Anterior cingulate cortex (tissue), 58 donors: Measurements from ENCODE around the gene PKNOX2.

Source experiments
- DNase-seq, 58 donors: peaks; one replicate each; lab custom pipeline; 2025; lab: John Stamatoyannopoulos, UW

Gene PKNOX2

DNA sequence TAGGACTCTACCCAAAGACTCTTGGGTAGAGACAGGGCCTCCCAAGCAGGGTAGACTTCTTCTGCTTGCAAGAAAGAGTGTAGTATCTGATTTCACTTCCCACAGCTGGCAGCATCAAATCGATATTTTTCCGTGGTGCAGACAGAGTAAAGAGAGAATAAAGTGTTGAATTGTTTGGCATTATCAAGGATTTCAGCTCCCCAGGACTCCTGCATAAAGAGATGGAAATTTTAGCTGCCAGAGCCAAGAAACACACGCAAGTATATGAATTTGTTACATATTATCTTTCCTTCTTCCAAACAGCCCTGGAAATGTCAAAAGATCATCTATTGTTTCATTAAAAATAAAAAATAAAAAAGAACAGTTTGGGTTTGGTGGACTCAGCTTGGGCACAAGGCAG is 136.8 kb downstream of the PKNOX2 start:
- no peak for DNase-seq

DNA sequence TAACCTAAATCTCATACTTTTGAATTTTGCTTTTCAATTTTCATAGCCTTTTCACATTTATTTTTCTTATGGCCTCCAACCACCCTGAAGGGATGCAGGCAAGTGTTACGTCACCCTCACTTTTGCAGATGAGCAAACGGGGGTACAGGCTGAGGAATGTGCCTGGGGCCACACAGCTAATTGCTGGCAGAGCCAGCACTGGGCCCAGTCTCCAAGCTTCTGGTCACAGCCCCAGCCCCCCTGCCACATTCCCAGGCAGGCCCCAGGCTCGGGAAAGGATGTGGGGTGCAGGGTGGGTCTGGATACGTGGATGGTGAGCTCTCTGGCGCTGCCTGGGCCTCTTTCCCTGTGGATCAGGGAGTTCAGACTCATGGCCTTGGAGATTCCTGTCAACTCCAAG is 138.6 kb downstream of the PKNOX2 start:
- DNase-seq = no peak

DNA sequence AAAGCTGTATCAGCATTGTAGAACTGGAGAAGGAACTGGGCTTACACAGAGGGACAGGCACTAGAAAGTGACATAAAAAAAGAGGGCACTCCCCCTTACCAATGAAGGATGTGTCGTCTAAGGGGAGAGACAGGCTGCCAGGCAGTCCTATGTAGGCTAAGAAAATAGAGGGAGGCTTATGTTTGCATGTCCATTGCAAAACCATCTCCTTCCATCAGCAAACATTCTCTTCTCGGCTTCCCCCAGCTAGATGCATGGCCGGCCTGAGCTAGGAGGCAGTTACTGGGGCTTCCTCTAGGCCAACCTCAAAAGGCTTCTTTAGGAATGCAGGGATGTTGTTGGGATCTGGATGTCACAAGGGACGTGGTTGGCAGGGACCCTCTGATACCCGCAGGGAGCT is 139.1 kb downstream of the PKNOX2 start:
- DNase-seq = no peak

DNA sequence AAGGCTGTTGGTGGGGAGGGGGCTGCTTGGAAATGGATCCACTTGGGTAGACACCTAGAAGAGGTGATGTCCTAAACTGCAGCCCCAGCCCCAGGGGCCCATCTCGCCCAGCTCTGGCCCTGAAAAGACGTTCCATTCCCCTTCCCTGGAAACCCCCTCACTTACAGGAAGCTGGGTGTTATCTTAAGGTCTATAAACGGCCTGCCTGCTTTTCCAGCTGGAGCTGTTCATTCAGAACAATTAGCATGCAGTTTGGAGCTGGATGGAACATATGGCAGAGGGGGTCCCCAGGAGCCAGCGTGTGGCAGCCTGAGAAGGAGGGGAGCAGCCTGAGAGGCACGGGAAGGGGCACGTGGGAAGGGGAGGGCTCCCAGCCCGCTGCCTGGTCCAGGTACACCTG is 139.6 kb downstream of the PKNOX2 start:
- DNase-seq = no peak

DNA sequence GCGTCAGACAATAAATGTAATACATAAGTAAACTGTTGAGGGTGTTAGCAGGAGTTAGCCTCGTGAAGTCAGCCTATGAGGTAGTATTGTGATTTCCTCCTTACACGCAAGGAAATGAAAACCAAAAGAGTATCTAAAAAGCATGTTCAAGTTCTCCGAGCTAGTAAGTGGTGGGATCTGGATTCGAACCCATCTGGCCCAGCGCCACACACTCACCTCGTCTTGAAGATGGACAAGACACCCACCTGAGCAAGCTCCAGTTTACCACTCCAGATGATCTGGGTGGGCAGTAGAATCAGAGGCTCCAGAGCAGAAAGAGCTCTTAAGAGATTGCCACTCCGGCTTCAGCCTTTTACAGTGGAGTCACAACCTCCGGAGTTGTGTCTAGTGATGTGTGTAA is 140.3 kb downstream of the PKNOX2 start:
- no peak for DNase-seq

DNA sequence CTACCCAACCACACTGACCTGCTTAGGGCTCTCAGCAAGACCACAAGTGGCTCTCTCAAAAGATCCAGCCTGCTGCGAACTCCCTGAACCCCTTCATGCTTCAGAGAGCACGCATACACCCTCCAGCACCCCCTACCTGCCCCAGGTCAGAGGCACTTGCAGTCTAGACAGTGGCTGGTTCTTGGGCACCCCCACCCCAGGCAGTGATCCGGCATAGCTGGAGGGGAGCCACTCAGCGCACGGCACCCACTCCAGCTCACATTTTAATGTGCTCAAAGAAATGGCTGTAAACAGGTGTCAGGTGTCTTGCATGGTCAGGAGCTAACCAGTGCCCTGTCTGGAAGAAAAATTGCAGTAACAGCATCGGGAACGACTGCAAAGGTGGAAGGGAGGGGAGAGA is 140.8 kb downstream of the PKNOX2 start:
- no peak for DNase-seq

DNA sequence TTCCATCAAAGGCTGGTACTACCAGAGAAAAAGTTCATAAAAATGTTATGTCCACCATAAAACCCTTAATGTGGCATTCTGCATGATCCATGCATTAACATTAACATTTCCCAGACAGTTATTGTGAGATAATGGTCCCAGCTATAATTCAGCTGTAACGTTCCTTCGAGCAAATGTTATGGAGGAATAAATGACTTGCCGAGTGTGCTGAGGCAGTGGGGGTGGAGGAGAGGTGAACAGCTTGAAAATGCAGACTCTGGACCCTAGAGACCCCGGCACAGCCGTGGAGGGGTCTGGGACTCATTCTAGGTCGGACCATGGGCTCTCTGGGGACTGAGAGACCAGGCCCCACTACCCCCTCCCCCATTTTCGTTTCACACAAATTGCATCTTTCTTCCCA is 141.9 kb downstream of the PKNOX2 start:
- no peak for DNase-seq

DNA sequence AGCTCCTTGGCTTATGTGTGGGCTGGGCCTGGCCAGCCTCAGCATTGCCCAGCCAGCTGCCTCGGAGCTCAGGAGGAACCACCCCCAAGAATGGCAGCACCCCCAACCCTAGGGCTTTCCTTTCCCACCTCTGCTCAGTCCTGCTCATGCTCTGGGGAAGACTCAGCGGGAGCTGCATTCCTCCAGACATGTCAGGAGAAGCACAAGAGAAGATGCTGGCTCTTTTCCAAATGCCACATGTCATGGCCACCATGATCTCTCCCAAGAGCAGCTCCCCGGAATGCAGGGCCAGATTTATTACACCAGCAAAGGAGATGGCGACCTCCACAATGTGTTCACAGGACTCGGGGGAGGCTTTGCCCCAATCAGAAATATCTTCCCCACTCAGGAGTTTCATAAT is 143.7 kb downstream of the PKNOX2 start:
- DNase-seq = no peak

DNA sequence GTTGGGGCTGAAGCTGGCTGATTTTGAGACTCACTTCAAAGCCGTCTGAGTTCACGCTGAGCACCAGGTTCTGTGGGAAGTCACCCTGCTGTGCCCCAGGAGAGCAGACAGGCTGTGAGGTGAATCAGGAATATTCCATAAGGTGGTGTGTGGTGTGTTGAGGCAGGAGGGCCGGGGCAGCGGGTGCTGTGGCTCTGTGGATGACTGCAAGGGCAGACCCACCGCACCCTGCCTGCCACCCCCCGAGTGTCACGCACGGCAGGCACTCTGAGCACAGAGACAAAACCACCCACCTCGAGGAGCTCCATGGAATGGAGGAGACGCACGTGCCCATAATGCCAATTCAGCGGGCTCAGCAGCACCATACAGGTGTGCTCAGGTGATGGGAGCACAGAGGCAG is 147.8 kb downstream of the PKNOX2 start:
- DNase-seq = no peak

DNA sequence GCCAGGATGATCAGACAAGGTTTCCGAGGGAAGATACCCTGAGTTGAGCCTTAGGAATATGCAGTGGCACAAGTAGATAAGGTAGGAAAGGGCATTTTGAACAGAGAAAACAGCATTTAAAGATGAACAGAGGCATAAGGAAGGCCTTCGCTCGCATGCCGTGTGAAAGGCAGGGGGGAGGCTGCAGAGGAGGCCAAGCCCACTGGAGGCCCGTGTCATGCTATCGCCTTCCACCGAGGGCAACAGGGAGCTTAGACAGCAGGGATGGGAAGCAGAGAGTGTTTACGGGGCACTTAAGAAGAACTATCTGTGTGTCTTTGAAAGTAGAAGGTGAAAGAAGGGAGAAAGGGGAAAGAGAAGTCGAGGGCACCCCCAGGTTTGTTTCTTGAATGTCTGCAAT is 148.3 kb downstream of the PKNOX2 start:
- DNase-seq = no peak

DNA sequence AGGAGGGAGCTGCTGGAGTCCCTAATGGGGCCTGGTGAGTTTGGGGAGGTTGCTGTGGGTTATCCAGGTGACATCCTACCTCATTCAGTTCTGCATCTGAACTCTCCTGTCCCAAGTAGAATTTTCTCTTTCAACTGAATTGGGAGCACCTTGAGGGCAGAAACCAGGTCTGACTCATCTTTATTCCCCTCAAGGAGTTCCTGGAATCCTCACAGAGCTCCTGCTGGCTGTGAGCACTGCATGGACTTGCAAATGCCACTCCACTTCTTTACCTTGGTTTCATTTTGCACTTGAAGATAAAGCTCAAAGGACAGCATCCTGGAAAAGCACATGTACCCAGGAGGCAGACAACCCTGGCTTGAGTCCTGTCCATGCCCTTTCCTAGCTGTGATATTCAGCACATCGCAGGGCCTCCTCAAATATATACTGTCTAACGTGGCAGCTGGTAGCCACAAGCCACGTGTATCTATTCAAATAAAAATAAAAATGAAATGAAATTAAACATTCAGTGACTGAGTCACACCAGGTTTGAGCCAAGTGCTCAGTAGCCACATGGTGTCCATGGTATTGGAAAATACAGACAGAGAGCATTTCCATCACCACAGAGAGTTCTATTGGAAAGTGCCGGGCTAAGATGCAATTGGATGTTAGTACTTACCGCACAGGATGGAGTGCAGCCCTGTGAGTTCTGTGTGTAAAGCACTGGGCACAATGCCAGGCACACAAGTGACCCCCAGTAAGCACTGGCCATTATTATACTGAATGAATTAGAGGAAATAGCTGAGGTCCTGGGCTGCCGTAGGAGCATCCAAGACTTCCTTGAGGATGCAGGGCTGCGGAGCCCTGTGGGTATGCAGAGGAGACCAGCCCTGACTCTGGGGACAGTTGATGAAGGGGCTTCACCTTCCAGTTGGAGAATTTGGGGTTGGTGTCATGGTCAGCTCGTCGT is 149.0 kb downstream of the PKNOX2 start:
- DNase-seq = no peak

DNA sequence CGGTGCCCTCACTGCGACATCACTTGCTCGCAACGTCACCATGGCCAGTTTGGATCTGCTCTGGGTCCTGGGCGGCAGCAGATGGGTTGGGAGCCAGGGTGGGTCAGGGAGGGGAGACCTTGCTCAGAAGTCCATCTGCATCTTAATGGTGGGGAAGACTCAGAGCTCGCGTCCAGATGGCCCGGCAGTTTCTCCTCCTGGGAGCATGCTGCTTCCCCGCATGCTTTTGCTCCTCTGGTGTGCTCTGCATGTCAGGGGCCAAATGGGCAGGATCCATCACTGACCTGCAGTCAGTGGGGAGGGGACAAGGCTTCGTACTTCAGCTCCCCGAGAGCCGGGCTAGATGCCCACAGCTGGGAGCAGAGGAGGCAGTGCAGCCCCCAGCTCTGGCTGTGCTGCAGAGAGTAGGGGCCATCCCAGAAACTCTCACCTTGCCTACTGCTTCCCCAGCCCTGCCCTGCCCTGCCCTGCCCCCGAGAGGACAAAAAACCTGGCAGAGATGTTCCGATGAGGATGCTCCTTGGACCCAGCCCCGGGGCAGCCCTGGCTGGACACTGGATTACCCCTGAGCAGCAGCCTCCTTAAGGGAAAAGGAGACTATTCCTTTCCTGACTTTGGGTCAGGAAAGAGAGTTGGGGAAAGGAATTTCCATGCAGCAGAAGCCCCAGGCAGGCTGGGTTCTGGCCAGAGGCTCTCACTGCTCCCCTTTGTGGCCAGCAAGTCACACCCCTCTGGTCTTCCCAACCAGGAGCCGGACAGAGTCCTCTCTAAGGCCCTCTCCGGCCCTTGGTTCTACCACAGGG is 149.9 kb downstream of the PKNOX2 start:
- no peak for DNase-seq

DNA sequence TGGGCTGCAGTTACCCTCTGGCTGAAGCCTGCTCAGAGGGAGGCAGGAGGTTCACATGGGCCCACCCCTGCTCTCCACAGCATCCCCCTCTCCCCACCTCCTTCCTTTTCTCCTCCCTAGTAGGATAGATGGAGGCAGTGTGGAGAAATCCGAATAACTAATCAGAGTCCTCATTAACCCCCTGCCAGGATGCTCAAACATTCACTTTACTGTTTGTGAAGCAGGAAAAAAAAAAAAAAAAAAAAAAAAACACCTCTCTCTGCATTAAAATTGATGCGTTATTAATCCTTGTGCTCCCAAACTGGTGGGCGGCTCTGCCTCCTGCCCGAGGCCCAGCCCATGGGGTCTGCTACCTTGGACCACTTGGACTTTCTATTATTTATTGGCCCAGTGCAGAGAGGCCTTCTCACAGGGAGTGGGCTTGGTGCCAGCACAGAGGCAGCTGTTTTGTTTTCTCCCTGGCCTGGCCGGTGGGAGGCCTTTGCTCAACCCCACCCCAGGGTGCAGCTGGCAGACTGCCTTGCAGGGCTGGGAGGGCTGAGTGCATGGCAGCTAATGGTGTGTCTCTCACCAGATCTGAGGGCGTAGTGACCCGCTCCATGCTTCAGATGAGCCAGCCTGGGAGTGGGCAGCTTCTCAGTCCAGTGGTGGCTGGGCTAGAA is 150.7 kb downstream of the PKNOX2 start:
- peak in 2 of 58 donors; percentile 23 to 35 for DNase-seq

DNA sequence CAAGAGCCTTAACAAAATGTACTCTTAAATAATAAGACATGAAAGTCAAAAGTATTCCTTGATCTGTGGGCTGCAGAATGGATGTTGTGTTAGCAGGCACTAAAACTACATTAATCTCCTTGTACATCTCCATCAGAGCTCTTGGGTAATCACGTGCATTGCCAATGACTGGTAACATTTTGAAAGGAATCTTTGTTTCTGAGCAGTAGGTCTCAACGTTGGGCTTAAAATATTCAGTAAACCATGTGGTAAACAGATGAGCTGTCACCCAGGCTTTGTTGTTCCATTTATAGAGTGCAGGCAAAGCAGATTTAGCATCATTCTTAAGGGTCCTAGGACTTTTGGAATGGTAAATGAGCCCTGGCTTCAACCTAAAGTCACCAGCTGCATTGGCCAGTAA is 152.9 kb downstream of the PKNOX2 start:
- DNase-seq = no peak

DNA sequence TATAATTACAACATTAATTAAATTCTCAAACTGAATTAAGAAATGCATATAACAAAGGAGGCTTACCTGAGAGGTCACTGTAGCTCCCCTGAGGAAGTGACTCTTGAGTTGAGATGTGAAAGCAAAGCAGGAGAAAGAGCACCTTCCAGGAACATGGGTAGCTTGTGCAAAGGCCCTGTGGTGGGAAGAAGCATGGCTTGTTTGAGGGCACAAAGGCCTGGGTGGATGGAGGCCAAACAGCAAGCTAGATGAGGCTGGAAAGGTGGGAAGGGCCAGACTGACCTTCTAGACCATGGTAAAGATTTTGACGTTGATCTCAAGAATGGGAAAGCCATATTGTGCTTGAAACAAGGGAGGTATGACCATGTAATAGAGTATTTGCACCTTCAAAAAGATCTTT is 155.1 kb downstream of the PKNOX2 start:
- DNase-seq = no peak

DNA sequence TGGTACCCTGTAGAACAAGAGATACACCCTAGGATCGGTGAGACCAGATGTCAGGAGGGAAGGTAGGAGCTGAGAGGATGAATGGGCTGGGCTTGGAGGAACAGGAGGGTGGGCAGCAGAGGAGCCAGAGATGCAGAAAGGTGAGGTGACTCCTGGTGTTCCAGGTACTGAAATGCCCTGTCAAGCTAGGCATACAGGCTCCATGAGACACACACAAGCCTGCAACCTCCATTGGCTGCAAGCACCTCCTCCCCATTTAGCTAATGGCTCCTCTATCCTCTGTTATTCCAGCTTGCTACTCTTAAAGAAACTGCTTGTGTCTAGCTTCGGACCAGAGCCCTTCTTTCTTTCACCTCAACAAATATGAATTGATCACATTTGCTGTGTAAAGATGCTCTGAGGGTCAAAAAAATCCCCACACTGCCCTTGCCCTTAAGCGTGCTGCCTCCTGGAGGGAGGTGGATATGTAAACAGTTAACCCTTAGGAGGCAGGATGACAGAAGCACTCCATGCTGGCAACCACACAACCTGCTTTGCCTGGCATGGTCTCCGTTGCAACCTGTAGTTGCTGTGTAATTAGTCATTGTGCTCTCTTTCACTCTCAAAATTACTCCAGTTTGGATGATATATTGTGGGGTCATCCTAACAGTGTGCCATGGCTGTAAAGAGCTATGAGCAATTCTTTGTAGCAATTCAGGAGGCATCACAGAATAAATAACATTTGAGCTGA is 156.0 kb downstream of the PKNOX2 start:
- no peak for DNase-seq

DNA sequence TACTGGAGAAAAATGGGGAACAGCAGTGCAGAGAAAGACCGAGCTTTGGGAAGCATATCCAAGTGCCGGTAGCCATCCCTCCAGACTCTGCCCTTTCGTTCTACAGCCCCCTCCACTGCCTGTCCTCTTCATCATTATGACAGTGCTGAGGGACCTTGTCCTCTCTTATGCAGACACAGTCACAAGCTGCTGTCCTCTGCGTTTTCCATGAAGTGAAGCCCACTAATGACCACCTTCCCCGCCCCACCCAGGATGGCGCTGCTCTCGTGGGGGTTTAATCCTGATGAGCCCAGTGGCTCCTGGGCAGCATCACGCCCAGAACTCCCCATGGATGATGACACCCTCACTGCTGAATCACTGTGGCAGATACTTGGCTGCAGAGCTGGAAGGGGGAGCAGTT is 157.7 kb downstream of the PKNOX2 start:
- no peak for DNase-seq

DNA sequence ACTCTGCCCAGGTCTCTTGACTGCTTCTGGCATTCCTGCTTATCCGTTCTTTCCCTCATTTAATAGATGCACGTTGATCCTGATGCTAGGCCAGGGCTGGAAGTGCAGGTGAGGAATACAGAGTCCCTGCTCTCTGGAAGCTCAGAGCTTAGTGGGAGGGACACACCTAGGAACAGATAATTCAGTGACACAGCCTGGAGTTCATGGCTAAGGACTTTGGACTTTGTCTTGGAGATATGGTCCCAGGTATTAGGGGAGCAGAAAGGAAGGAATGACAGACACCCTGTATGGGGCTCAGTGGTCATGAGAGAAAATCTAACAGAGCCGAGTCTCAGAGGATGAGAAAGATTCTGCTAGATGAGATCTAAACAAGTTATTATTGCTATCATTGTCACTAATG is 160.6 kb downstream of the PKNOX2 start:
- no peak for DNase-seq

DNA sequence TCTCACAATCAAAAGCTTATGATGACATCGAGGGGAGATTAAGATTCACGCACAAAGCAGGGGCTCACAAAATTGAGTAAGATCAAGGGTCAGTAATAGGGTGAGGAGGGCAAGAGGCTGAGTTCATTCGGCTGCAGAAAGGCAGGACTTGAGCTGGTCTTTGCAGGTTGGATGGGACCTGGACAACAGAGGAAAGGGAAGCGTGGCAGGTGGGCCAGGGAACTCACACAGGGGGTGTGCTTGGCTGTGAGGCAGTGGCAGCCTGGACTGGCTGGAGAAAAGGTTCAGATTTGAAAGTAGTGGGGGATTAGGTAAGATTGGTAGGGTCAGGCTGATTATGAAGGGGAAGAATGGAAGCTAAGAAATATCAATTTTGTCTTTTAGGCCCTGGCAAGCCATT is 161.6 kb downstream of the PKNOX2 start:
- DNase-seq = no peak

DNA sequence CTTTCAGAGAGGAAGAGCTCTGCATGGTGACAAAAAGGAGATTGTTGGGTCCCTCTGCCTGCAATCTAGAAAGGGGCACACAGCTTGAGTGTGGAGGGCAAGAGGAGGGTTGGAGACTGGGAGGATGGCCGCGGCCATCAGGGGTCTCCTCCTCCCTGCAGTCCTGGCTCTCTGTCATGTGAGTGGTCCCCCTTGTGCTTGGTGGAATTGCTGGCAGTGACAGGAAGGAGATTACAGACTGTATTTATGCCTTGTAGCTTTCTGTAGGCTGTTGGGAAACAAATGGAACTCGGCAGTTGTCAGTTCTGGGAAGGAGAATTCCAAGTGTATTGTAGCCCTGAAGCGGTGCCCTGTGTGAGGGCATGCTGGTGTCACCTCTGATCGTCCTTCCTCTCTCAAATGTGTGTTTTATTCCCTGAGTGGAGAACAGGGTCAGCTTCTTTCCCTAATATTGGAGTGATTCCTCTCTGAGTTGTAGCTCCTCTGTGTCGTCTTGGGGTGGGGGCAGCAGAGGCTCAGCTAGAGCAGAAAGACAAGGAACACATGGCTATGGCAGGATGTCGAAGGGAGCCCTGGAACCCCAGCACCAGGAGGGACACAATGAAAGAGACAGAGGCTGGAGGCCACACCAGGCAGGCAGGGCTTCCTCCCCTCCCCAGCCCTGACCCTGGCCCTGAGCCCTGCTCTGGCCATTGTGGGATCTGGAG is 163.1 kb downstream of the PKNOX2 start:
- no peak for DNase-seq
